A549 (cell line): ENCODE data around the gene FAM110D. TPM values are rescaled to one million over a fixed set of nuclear protein-coding genes. Genes with fewer than 3 reads are reported as not detected.

Source experiments
- ATAC-seq, 2 experiments: fragments of 200-7000 bp in 1 of 2; fragments of >200 bp in 1 of 2; cut with Nextera tagmentation in 1 of 2; cut with Tn5 transposase in 1 of 2; 3 replicates each; pipeline versions ENCODE4 v1.8.0 to v1.9.1; 2018 to 2020; ENCODE audit warnings: mild to moderate bottlenecking in 1 of 2, moderate library complexity in 1 of 2
- CTCF ChIA-PET: fragments of 300-600 bp; sonication (Branson Sonifier 250); formaldehyde crosslinking; extraction: SDS; loops from one replicate; lab custom pipeline; 2021; ENCODE audit warnings: antibody characterized with exemption, inconsistent platforms; lab: Yijun Ruan, JAX
- POLR2A ChIA-PET: fragments of 350-600 bp; formaldehyde crosslinking; extraction: SDS; loops from one replicate; lab custom pipeline; 2021; ENCODE audit warnings: antibody characterized with exemption, inconsistent platforms; lab: Yijun Ruan, JAX
- DNase-seq, 2 experiments: peaks; one replicate each; pipeline versions ENCODE4 v3.0.0 to v3.0.0-alpha.2; 2011 to 2016; ENCODE audit warnings: low read depth in 1 of 2, low spot score in 1 of 2
- FAIRE-seq: peaks from 2 replicates; lab custom pipeline; 2011; peaks lifted over from hg19 to GRCh38; lab: Jason Lieb, UNC
- H3K27ac ChIP-seq, 2 experiments: fragments of >200 bp; sonication (Bioruptor Twin); formaldehyde crosslinking; 3 replicates each; pipeline ENCODE4 v1.5.1; 2016 to 2017
- H3K4me1 ChIP-seq: fragments of >200 bp; sonication (Bioruptor Twin); formaldehyde crosslinking; 3 replicates; pipeline ENCODE4 v1.6.1; 2016
- H3K4me2 ChIP-seq: fragments of >200 bp; sonication (Bioruptor Twin); formaldehyde crosslinking; 3 replicates; pipeline ENCODE4 v1.6.1; 2016
- H3K4me3 ChIP-seq: fragments of >200 bp; sonication (Bioruptor Twin); formaldehyde crosslinking; 3 replicates; pipeline ENCODE4 v1.5.1; 2016
- H3K9me3 ChIP-seq: fragments of >200 bp; sonication (Bioruptor Twin); formaldehyde crosslinking; 3 replicates; pipeline ENCODE4 v1.6.1; 2016
- CEBPB ChIP-seq, 2 experiments: fragments of >200 bp in 1 of 2; sonication (Bioruptor Twin) in 1 of 2; formaldehyde crosslinking in 1 of 2; IDR thresholded peaks; 2 replicates each; pipeline ENCODE4 v1.6.1; 2012 to 2016
- CHD4 ChIP-seq: fragments of 200-600 bp; sonication (generic); IDR thresholded peaks from 2 replicates; pipeline ENCODE4 v1.6.1; 2016; ENCODE audit warnings: antibody characterized with exemption, mild to moderate bottlenecking, borderline replicate concordance
- EHF ChIP-seq: fragments of 250-450 bp; sonication (Bioruptor Pico); IDR thresholded peaks from 2 replicates; pipeline ENCODE4 v1.5.0; 2020; ENCODE audit warnings: mild to moderate bottlenecking
- EP300 ChIP-seq, 2 experiments: fragments of >200 bp; sonication (Bioruptor Twin); formaldehyde crosslinking; IDR thresholded peaks; 2 replicates in 1 of 2; 3 replicates in 1 of 2; pipeline ENCODE4 v1.6.1; 2016 to 2017
- FOSL2 ChIP-seq, 2 experiments: fragments of 450-650 bp in 1 of 2; fragments of >200 bp in 1 of 2; sonication (Bioruptor Twin) in 1 of 2; formaldehyde crosslinking; IDR thresholded peaks; 2 replicates each; pipeline versions ENCODE4 v1.5.0 to v1.6.1; 2016 to 2020; ENCODE audit warnings: mild to moderate bottlenecking in 1 of 2, moderate library complexity in 1 of 2
- FOXS1 ChIP-seq: fragments of 250-450 bp; sonication (Bioruptor Pico); IDR thresholded peaks from 2 replicates; pipeline ENCODE4 v1.5.0; 2020; ENCODE audit warnings: mild to moderate bottlenecking, moderate library complexity
- GATA3 ChIP-seq: IDR thresholded peaks from 2 replicates; pipeline ENCODE4 v1.6.1; 2012; ENCODE audit warnings: borderline replicate concordance
- HDAC2 ChIP-seq: fragments of 200-600 bp; sonication (generic); IDR thresholded peaks from 2 replicates; pipeline ENCODE4 v1.6.1; 2016
- HMGXB4 ChIP-seq: fragments of 250-450 bp; sonication (Bioruptor Pico); IDR thresholded peaks from 2 replicates; pipeline ENCODE4 v1.5.0; 2021; ENCODE audit warnings: mild to moderate bottlenecking, moderate library complexity, borderline replicate concordance
- HOXA7 ChIP-seq: fragments of 250-450 bp; sonication (Bioruptor Pico); IDR thresholded peaks from 2 replicates; pipeline ENCODE4 v1.5.0; 2020; ENCODE audit warnings: mild to moderate bottlenecking, moderate library complexity
- KDM5A ChIP-seq: fragments of 200-600 bp; sonication (generic); IDR thresholded peaks from 2 replicates; pipeline ENCODE4 v1.6.1; 2016; ENCODE audit warnings: antibody characterized with exemption, mild to moderate bottlenecking
- MAX ChIP-seq: IDR thresholded peaks from 2 replicates; pipeline ENCODE4 v1.6.1; 2012
- NPAS2 ChIP-seq: fragments of 250-450 bp; sonication (Bioruptor Pico); IDR thresholded peaks from 2 replicates; pipeline ENCODE4 v1.8.0; 2022; ENCODE audit warnings: mild to moderate bottlenecking, moderate library complexity, borderline replicate concordance
- PHF8 ChIP-seq: fragments of 200-600 bp; sonication (generic); IDR thresholded peaks from 2 replicates; pipeline ENCODE4 v1.6.1; 2016; ENCODE audit warnings: low read depth, mild to moderate bottlenecking, antibody characterized with exemption, moderate library complexity, borderline replicate concordance
- SMC3 ChIP-seq: fragments of >200 bp; sonication (Bioruptor Twin); formaldehyde crosslinking; IDR thresholded peaks from 3 replicates; pipeline ENCODE4 v1.6.1; 2018; ENCODE audit warnings: inconsistent platforms
- TFCP2L1 ChIP-seq: fragments of 250-450 bp; sonication (Bioruptor Pico); IDR thresholded peaks from 2 replicates; pipeline ENCODE4 v1.5.0; 2021; ENCODE audit warnings: mild to moderate bottlenecking
- ZNF302 ChIP-seq: fragments of 250-450 bp; sonication (Bioruptor Pico); IDR thresholded peaks from 2 replicates; pipeline ENCODE4 v1.9.0; 2021; ENCODE audit warnings: inconsistent platforms, mild to moderate bottlenecking, moderate library complexity
- ZSCAN20 ChIP-seq: fragments of 250-450 bp; sonication (Bioruptor Pico); IDR thresholded peaks from 2 replicates; pipeline ENCODE4 v1.8.0; 2022; ENCODE audit warnings: mild to moderate bottlenecking, moderate library complexity
- WGBS: methylation state at CpG from one replicate; pipeline ENCODE4 v1.1.6; 2017; ENCODE audit errors: missing lambda C conversion rate; 5-methylcytosine and 5-hydroxymethylcytosine counted together
- polyA plus RNA-seq, 4 experiments: library from polyadenylated mRNA; depleted of rRNA in 3 of 4; stranded (reverse); fragments of >200 nt; fragmentation: RNase III in 1 of 4; extraction: RNeasy Plus Mini Kit Qiagen cat#74134 plus additional on column Dnase treatment in 1 of 4; gene quantifications; 2 replicates in 3 of 4; 3 replicates in 1 of 4; pipeline ENCODE4 v1.2.3, GENCODE V29; 2011 to 2017

FAM110D gene
- polyA plus RNA-seq, 2 of the 4 experiments (the other 2 are of a cell fraction) = 0.04 TPM

GRCh38 chr1:26156285-26157038, 2.4 kb upstream of the FAM110D start:
- CTCF ChIA-PET = interaction anchor here (0.8 to 5.2 kb wide), 10 partner anchors 8 to 273 kb away, joined by 3 to 54 read pairs (median 4); partner anchors contain the start of genes C1orf232, SLC30A2 and ZNF593
- ATAC-seq (peak in 1 of 2 experiments; percentile 46; a peak in 3 of 6 replicates), DNase-seq (peak in 1 of 2 experiments; percentile 32), FAIRE-seq (no peak)
- POLR2A ChIA-PET = no interaction called here
- peaks cover 9% of the 10 kb centered on the region; the same call in 2 of the 3 replicates for H3K4me1 ChIP-seq
- peak overlapping the region in 1 of 2 experiments; percentile 66; a peak in 3 of 6 replicates for H3K27ac ChIP-seq
- no peaks in the 10 kb centered on the region for H3K9me3 ChIP-seq
- no peak overlapping the region for H3K4me3 ChIP-seq
- TF ChIP-seq MAX (no peak), SMC3 (no peak), EHF (CRISPR knock-in tag) (no peak), GATA3 (no peak), ZSCAN20 (CRISPR knock-in tag) (no peak), TFCP2L1 (CRISPR knock-in tag) (no peak), FOSL2 (IDR thresholded peaks at IDR 0.05) (no peak), FOSL2 (CRISPR knock-in tag; IDR thresholded peaks at IDR 0.05) (no peak)
- peak overlapping the region; percentile 42; the same call in 1 of the 3 replicates for H3K4me2 ChIP-seq
- WGBS = 46% methylated on average over 10 of the region's 12 CpGs

GRCh38 chr1:26158271-26158907, 490 bp upstream of the FAM110D start:
- ChIA-PET POLR2A (no interaction called here), CTCF (interaction anchor here (4.4 to 5.2 kb wide), 2 partner anchors 11 to 14 kb away, joined by 19 to 54 read pairs; partner anchors contain the start of genes C1orf232 and ZNF593)
- no peak overlapping the region for H3K4me3 ChIP-seq
- ATAC-seq = no peak
- TF ChIP-seq FOXS1 (CRISPR knock-in tag) (no peak), CHD4 (no peak), NPAS2 (no peak), ZSCAN20 (CRISPR knock-in tag) (no peak), HOXA7 (CRISPR knock-in tag) (no peak), EP300 (IDR thresholded peaks at IDR 0.05) (no peak), HMGXB4 (CRISPR knock-in tag) (no peak), CEBPB (IDR thresholded peaks at IDR 0.05) (no peak), HDAC2 (no peak), ZNF302 (CRISPR knock-in tag) (no peak), PHF8 (no peak), KDM5A (no peak)
- TF ChIP-seq, all 56 proteins: peak for 0
- Histone ChIP-seq H3K4me2 (no peak overlapping the region), H3K27ac (peak overlapping the region in 1 of 2 experiments; percentile 49; a peak in 1 of 6 replicates), H3K9me3 (no peaks in the 10 kb centered on the region), H3K4me1 (peaks cover 10% of the 10 kb centered on the region; the same call in 2 of the 3 replicates)
- DNase-seq = no peak
- FAIRE-seq = no peak
- 85% methylated on average over 2 of the region's 5 CpGs for WGBS

- H3K27ac ChIP-seq = no peak overlapping the region
- WGBS = 79% methylated on average over 4 of the region's 4 CpGs
- no peaks in the 10 kb centered on the region for H3K9me3 ChIP-seq
- no peak for FAIRE-seq
- no peak for TF ChIP-seq ZNF302 (CRISPR knock-in tag)
- no peak for DNase-seq
- no peak overlapping the region for H3K4me2 ChIP-seq
- POLR2A ChIA-PET = no interaction called here
- CTCF ChIA-PET = interaction anchor here (1.3 kb wide), 1 partner anchor 10 kb away, joined by 3 read pairs; the partner anchor contains the start of gene ZNF593
- peaks cover 11% of the 10 kb centered on the region; the same call in 2 of the 3 replicates for H3K4me1 ChIP-seq
- no peak overlapping the region for H3K4me3 ChIP-seq
- no peak for ATAC-seq
Measured at GRCh38 chr1:26159743-26160039, 812 bp downstream of the FAM110D start.
